NCI-H2196 (cell line): Measurements from ENCODE around the gene ENPP1.

Experiments
- DNase-seq: peaks from one replicate; lab custom pipeline; 2025; ENCODE audit not compliant: unreplicated experiment; lab: John Stamatoyannopoulos, UW

The ENPP1 gene

DNA sequence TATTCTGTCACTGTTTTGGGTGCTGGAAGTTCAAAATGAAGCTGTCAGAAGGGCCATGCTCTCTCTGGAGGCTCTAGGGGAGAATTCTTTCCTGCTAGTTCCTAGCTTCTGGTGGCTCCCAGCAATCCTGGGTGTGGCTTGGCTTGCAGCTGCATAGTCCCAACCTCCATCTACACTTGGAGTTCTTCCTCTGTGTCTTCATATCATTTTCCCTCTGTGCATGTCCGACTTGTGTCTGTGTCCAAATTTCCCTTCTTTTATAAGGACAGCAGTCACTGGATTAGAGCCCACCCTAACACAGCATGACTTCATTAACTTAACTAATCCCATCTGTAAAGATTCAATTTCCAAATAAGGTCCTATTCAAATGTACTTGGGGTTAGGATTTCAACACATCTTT, 23.3 kb upstream of the ENPP1 start:
- no peak for DNase-seq

DNA sequence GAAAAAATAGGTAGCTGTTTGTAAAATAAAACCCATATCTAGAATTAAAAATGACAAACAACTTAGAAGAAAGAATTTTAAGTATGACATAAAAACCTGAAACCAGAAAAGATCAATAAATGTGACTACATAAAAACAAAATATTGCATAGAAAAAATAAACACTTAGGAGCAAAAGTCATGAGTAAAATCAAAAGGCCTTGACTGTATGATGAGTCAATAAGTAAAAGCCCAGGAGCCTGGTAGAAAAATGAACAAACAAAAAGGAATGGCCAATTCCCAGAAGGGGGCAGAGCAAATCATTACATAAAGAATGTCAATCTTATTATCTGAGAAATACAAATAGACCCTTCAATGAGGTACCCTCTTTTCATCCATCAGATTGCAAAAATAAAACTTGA, 20.7 kb upstream of the ENPP1 start:
- DNase-seq = no peak

GRCh38 chr6:131787766-131788712, 19.8 kb upstream of the ENPP1 start:
- no peak for DNase-seq

DNA sequence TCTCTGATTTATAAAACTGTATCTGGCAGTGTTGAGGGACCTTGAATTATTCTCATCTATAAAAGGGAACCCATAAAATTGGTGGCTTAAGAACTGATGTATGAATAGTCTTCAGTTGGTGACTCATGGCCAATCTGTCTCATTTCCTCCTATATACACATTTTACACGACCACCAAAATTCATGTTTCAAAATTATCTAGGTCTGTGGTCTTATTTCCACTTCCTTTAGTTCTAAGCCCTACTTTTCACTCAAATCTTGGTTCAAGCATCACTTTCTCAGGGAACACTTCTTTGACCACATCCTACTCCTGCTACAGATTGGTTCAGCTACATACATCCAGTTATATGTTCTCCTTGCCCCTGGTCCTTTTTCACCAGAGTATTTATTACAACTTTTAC, 18.6 kb upstream of the ENPP1 start:
- DNase-seq = no peak

DNA sequence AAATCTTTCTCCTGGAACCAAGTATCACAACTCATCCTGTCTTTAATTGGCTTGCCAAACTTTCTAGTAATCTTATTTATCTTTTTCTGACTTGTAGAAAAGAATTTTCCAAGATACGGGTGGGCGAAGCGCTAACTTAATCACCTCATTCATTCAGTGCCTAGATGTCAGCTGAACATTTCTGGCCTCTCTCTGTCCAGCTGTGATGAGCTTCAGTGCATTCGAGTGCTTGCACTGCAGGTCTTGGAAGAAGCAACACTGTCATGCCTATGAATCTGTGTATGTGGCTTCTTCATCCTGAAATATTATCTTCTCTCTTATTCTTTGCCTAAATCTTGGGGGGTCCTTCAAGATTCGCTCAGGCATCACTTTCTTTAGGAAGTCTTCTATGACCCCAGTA, 16.3 kb upstream of the ENPP1 start:
- no peak for DNase-seq

GRCh38 chr6:131792091-131792496, 15.7 kb upstream of the ENPP1 start:
- DNase-seq = no peak

- no peak for DNase-seq
Measured at GRCh38 chr6:131795366-131795765, 12.5 kb upstream of the ENPP1 start.

DNA sequence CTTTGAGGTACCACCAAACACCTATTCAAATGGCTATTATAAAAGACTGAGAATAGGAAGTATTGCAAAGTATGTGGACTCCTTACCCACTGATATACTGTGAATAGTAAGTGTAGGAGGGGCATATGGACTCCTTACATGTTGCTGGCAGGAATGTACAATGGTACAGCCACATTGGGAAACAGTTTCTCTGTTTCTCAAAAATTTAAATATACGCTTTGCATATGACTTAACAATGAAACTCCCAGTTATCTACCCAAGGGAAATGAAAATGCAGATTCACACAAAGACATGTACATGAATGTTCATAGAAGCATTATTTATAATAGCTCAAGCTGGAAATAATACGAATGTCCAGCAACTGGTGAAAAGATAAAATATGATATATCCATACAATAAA, 5.5 kb upstream of the ENPP1 start:
- no peak for DNase-seq

DNA sequence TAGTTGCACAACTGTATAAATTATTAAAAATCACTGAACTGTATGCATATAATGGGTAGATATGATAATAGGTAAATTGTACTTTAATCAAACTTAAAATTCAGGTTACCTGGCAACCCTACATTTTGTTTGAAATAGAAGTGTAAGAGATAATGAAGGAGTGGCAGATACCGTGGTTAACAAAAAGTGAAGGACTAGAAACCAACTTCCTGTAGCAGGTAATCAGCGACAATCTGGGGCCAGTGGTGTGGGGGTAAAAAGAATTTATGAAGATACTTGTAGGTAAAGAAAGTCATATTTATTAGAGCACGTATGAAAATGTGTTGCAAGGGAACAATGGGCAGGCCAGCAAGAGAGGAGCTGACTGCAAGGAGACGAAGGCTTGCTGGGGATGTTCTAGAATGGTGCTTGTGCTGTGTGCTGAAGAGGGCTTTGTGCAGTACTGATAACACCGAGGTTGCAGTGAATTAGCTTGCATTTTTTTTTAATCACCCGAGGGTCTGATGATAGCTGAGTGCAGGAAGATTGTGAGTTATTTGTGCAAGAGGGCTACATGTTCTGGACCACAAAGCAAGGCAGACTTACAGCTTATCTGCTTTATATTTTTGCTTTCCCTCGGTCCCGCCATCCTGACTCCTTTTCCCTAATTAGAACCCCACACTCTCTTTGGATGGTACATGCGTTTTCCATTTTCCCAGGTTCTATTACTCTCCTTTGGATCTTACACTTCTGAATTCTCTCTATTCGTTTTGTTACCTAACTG, 4.6 kb upstream of the ENPP1 start:
- DNase-seq = no peak

DNA sequence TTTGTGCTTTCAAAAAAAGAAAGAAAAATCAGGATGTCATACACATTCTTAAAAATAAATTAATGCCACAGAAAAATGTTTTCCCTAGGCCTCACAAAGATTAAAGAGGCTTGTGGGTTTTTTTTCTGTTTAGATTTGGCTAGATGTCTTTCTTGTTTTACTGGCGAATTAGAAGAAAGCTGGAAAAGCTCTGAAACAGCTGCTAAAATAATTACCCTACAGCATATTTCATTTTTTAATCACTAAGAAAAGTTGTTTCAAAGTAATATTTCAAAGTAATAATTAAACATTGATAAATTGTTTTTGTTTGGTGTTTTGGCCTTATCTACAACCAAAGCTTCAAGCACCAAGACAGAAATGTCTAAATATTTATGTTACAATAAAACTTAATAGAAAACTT, 3.7 kb upstream of the ENPP1 start:
- DNase-seq = no peak

- no peak for DNase-seq
Measured at GRCh38 chr6:131807321-131807643, 538 bp upstream of the ENPP1 start.

DNA sequence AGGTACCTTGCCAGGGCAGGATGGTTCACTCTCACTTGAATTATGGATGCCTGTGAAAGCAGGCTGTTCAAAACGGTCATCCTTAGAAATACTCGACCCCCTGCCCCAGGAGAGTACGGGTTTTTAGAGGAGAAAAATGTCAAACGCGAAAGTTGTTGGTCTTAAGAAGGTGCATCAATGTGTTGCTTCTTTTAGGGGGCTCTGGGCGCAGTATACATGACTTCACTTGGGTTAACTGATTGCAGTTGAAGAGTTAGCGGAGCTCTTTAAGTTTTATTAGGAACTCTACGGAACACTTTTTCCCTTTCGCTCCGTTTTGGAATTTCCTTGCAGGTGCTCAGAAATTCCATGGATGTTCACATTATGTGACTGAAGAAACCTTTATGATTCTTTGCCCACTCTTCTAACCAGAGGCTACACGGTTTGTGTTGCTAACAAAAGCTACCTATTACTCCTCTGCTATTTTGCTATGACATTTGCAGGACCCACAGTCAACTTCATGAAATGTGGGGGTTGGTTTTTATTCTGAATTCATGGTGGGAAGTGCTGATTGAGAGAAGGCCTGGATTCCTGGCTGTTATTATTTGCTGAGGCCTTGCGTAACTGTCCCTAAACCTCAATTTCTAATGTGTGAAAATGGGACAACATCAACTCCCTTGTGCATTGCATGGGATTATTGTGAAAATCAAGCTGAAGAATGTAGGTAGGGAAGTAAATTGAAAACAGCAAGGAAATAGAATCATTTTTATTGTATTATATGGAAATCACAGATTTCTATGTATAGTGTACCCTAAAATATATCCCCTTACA, 845 bp downstream of the ENPP1 start:
- no peak for DNase-seq

- no peak for DNase-seq
Measured at GRCh38 chr6:131811500-131811899, 3.7 kb downstream of the ENPP1 start.

DNA sequence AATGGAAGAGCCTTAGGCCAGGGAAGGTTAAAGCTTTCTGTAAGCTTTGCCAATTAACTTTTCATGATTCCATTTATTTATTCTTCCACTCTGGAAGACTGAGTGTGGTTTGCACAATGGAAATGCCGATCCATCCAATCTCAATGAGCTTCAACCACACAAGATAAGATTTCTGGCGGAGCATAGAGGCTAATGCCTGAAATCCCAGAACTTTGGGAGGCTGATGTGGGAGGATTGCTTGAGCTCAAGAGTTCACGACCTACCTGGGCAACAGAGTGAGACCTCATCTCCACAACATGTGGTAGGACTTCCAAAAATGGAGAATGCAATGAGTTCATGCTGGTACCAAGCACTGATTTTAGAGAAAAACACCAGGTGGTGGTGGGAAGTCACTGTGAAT, 6.2 kb downstream of the ENPP1 start:
- DNase-seq = no peak

DNA sequence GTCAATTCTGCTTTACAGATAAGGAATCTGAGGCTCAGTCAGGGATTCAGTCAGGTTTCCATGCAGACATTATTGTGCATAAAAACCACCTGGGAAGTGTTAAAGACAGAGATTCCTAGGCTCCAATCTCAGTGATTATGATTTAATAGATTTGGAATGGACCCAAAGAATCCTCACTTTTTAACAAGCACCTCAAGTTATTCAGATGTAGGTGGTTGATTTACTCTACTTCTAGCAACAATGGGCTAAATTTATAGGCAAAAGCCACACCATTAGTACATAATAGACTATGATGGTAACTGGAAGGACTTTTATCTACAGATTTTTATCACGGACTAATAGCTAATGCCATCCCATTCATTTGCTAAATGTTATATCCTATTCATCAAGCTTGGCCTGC, 9.0 kb downstream of the ENPP1 start:
- no peak for DNase-seq

DNA sequence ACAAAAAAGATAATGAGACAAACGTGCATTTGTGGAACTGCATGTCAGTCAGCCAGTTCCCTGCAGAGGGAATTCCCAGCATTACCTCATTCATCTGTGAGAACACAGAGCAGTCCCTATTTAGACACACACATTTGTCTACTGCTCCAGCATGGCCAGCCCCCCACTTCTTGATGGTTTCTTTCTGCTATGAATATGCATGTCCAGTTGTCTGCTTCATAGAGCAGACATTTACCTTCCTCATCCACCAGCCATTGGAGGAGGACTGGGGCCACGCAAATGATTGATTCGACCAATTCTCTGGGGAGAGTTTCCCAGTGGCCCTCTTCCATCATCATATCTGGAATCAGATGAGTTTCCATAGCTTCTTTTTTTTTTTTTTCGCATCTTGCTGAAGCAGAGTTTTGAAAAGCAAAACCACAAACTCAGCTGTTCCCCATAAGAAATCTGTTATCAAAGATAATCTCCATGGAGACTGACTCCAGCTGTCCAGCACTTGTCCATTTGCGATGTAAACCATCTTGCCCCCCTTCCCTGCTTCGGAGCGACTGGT, 11.8 kb downstream of the ENPP1 start:
- DNase-seq = no peak

GRCh38 chr6:131821010-131821807, 13.4 kb downstream of the ENPP1 start:
- no peak for DNase-seq

DNA sequence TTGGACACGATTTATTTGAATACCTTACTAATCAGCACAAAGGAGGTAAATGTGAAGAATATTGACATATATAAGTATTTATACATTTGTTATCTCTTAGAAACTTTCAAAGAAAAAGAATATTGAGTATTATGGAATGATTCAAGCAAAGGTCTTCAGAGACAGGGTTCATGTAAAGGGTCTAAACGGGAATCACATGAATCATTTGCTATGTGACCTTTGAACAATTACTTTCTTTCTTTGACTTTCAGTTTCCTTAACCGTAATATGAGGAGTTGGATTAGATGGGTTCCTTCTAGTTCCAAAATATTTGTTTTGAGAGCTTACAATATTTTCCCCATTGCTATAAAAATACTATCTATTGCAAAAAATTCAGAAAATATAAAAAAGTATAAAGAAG, 14.3 kb downstream of the ENPP1 start:
- DNase-seq = no peak

GRCh38 chr6:131823276-131823902, 15.6 kb downstream of the ENPP1 start:
- no peak for DNase-seq

- no peak for DNase-seq
Measured at GRCh38 chr6:131825946-131826345, 18.1 kb downstream of the ENPP1 start.
